ENCODE data around the gene CFAP46. TPM values are rescaled to one million over a fixed set of nuclear protein-coding genes. Genes with fewer than 3 reads are reported as not detected.
"Not testable (repeated sequence)": the region's sequence is repeated elsewhere in the genome, so short reads cannot be mapped to it uniquely, and the experiment has no call there.

Gene CFAP46
- total RNA-seq, 1 donor from 2014 or later, result 1.5 TPM

GRCh38 chr10:132933308-132934042 is 8.9 kb downstream of the CFAP46 start:
- peak; percentile 15 for DNase-seq
- ATAC-seq, result no peak
- intact Hi-C loops (cut with micrococcal nuclease), result no loop called here

- ATAC-seq (no peak), DNase-seq (peak; percentile 26)
- intact Hi-C loops (cut with micrococcal nuclease), result no loop called here
Observed at GRCh38 chr10:132932461-132933307, 9.7 kb downstream of the CFAP46 start.

GRCh38 chr10:132931258-132932250 is 10.8 kb downstream of the CFAP46 start:
- peak; percentile 11 for DNase-seq
- ATAC-seq; intact Hi-C loops (cut with micrococcal nuclease): not testable (repeated sequence)

GRCh38 chr10:132930701-132931100 is 11.7 kb downstream of the CFAP46 start:
- ATAC-seq; DNase-seq; intact Hi-C loops (cut with micrococcal nuclease): not testable (repeated sequence)

GRCh38 chr10:132929953-132930548 is 12.3 kb downstream of the CFAP46 start:
- peak; percentile 18 for DNase-seq
- intact Hi-C loops (cut with micrococcal nuclease), result no loop called here
- no peak for ATAC-seq

GRCh38 chr10:132929480-132929879 is 12.9 kb downstream of the CFAP46 start:
- intact Hi-C loops (cut with micrococcal nuclease), result no loop called here
- DNase-seq, result peak; percentile 16
- ATAC-seq, result no peak

GRCh38 chr10:132928261-132928660 is 14.1 kb downstream of the CFAP46 start:
- intact Hi-C loops (cut with micrococcal nuclease), result no loop called here
- peak; percentile 6 for DNase-seq
- ATAC-seq, result no peak

GRCh38 chr10:132927824-132928223 is 14.5 kb downstream of the CFAP46 start:
- DNase-seq (peak; percentile 61), ATAC-seq (peak; percentile 84)
- intact Hi-C loops (cut with micrococcal nuclease), result no loop called here

- ATAC-seq, result no peak
- DNase-seq, result peak; percentile 16
- intact Hi-C loops (cut with micrococcal nuclease), result no loop called here
Observed at GRCh38 chr10:132926777-132927650, 15.4 kb downstream of the CFAP46 start.

- intact Hi-C loops (cut with micrococcal nuclease), result no loop called here
- DNase-seq, result peak; percentile 13
- no peak for ATAC-seq
Observed at GRCh38 chr10:132926070-132926469, 16.3 kb downstream of the CFAP46 start.

- DNase-seq (peak; percentile 20), ATAC-seq (no peak)
- intact Hi-C loops (cut with micrococcal nuclease), result no loop called here
Observed at GRCh38 chr10:132925614-132926013, 16.8 kb downstream of the CFAP46 start.

GRCh38 chr10:132925071-132925561 is 17.3 kb downstream of the CFAP46 start:
- no peak for ATAC-seq
- intact Hi-C loops (cut with micrococcal nuclease), result no loop called here
- DNase-seq, result peak; percentile 5

GRCh38 chr10:132924046-132924952 is 18.1 kb downstream of the CFAP46 start:
- ATAC-seq (no peak), DNase-seq (peak; percentile 22)
- intact Hi-C loops (cut with micrococcal nuclease), result no loop called here

GRCh38 chr10:132923384-132923783 is 19.0 kb downstream of the CFAP46 start:
- ATAC-seq; DNase-seq; intact Hi-C loops (cut with micrococcal nuclease): not testable (repeated sequence)

GRCh38 chr10:132922872-132923271 is 19.5 kb downstream of the CFAP46 start:
- intact Hi-C loops (cut with micrococcal nuclease), result no loop called here
- DNase-seq, result peak; percentile 15
- ATAC-seq, result no peak
